ENCODE results near the gene ATXN7. TPM values are rescaled to one million over a fixed set of nuclear protein-coding genes. Genes with fewer than 3 reads are reported as not detected.

ATXN7 gene
- total and polyA plus RNA-seq, 5 donors from 2014 or later = 20.0 to 249 (median 25.3) TPM

GRCh38 chr3:63970631-63971475 lies 107.2 kb downstream of the ATXN7 start:
- Mint-ChIP-seq H3K27me3 (no peaks in the 10 kb centered on the region), H3K4me1 (peaks cover 24 to 87% (median 74%) of the 10 kb centered on the region in 4 donors), H3K9me3 (no peaks in the 10 kb centered on the region), H3K27ac (peak overlapping the region; percentile 79 to 98 (median 96)), H3K4me3 (peak overlapping the region; percentile 90 to 99 (median 92)), H3K36me3 (peaks cover 25% of the 10 kb centered on the region)
- H3K4me1 ChIP-seq (ENCODE audit: control insufficient read depth, insufficient read depth, low read length, poor library complexity, severe bottlenecking) = peaks cover 99% of the 10 kb centered on the region
- H3K4me3 ChIP-seq (ENCODE audit: low read depth, low read length) = peak overlapping the region; percentile 99
- H3K27ac ChIP-seq (ENCODE audit: insufficient read depth, low read length, poor library complexity, severe bottlenecking) = peak overlapping the region; percentile 86
- H3K9me3 ChIP-seq (ENCODE audit: control insufficient read depth in 2 of 2, low read length in 2 of 2) = no peaks in the 10 kb centered on the region
- peaks cover 20% of the 10 kb centered on the region for H3K36me3 ChIP-seq (ENCODE audit: control insufficient read depth, insufficient read depth, low read length)
- H3K27me3 ChIP-seq (ENCODE audit: control insufficient read depth, insufficient read depth, low read length) = no peaks in the 10 kb centered on the region
- DNase-seq (no peak), ATAC-seq (ENCODE audit: low read depth in 2 of 2) (no peak)

- Mint-ChIP-seq H3K4me3 (peak overlapping the region; percentile 60 to 74 (median 70)), H3K27me3 (no peaks in the 10 kb centered on the region), H3K27ac (peak overlapping the region; percentile 84 to 96 (median 84)), H3K9me3 (no peaks in the 10 kb centered on the region), H3K36me3 (peaks cover 29% of the 10 kb centered on the region), H3K4me1 (peaks cover 31 to 88% (median 77%) of the 10 kb centered on the region in 4 donors)
- Histone ChIP-seq H3K27me3 (ENCODE audit: control insufficient read depth, insufficient read depth, low read length) (no peaks in the 10 kb centered on the region), H3K36me3 (ENCODE audit: control insufficient read depth, insufficient read depth, low read length) (peaks cover 20% of the 10 kb centered on the region), H3K4me3 (ENCODE audit: low read depth, low read length) (peak overlapping the region; percentile 99), H3K4me1 (ENCODE audit: control insufficient read depth, insufficient read depth, low read length, poor library complexity, severe bottlenecking) (peaks cover 99% of the 10 kb centered on the region), H3K27ac (ENCODE audit: insufficient read depth, low read length, poor library complexity, severe bottlenecking) (peak overlapping the region; percentile 86), H3K9me3 (ENCODE audit: control insufficient read depth in 2 of 2, low read length in 2 of 2) (no peaks in the 10 kb centered on the region)
- DNase-seq (no peak), ATAC-seq (ENCODE audit: low read depth in 2 of 2) (no peak)
Measured at GRCh38 chr3:63972196-63972595, 108.5 kb downstream of the ATXN7 start.

GRCh38 chr3:63972987-63973386 lies 109.3 kb downstream of the ATXN7 start:
- Histone ChIP-seq H3K36me3 (ENCODE audit: control insufficient read depth, insufficient read depth, low read length) (peaks cover 20% of the 10 kb centered on the region), H3K27ac (ENCODE audit: insufficient read depth, low read length, poor library complexity, severe bottlenecking) (peak overlapping the region; percentile 86), H3K4me3 (ENCODE audit: low read depth, low read length) (peak overlapping the region; percentile 99), H3K27me3 (ENCODE audit: control insufficient read depth, insufficient read depth, low read length) (no peaks in the 10 kb centered on the region), H3K4me1 (ENCODE audit: control insufficient read depth, insufficient read depth, low read length, poor library complexity, severe bottlenecking) (peaks cover 99% of the 10 kb centered on the region), H3K9me3 (ENCODE audit: control insufficient read depth in 2 of 2, low read length in 2 of 2) (no peaks in the 10 kb centered on the region)
- peaks cover 30 to 89% (median 80%) of the 10 kb centered on the region in 4 donors for H3K4me1 Mint-ChIP-seq
- peaks cover 29% of the 10 kb centered on the region for H3K36me3 Mint-ChIP-seq
- H3K9me3 Mint-ChIP-seq = no peaks in the 10 kb centered on the region
- peak overlapping the region; percentile 60 to 74 (median 70) for H3K4me3 Mint-ChIP-seq
- ATAC-seq (ENCODE audit: low read depth in 2 of 2) = no peak
- H3K27ac Mint-ChIP-seq = peak overlapping the region; percentile 84 to 96 (median 92)
- no peaks in the 10 kb centered on the region for H3K27me3 Mint-ChIP-seq
- no peak for DNase-seq

GRCh38 chr3:63973406-63973805 lies 109.7 kb downstream of the ATXN7 start:
- Mint-ChIP-seq H3K36me3 (peaks cover 29% of the 10 kb centered on the region), H3K4me1 (peaks cover 29 to 92% (median 82%) of the 10 kb centered on the region in 4 donors), H3K27ac (peak overlapping the region; percentile 47 to 96 (median 92)), H3K4me3 (peak overlapping the region; percentile 60 to 74 (median 70)), H3K9me3 (no peaks in the 10 kb centered on the region), H3K27me3 (no peaks in the 10 kb centered on the region)
- ATAC-seq (ENCODE audit: low read depth in 2 of 2) (no peak), DNase-seq (no peak)
- H3K27ac ChIP-seq (ENCODE audit: insufficient read depth, low read length, poor library complexity, severe bottlenecking) = no peak overlapping the region
- no peak overlapping the region for H3K4me3 ChIP-seq (ENCODE audit: low read depth, low read length)
- peaks cover 20% of the 10 kb centered on the region for H3K36me3 ChIP-seq (ENCODE audit: control insufficient read depth, insufficient read depth, low read length)
- H3K9me3 ChIP-seq (ENCODE audit: control insufficient read depth in 2 of 2, low read length in 2 of 2) = no peaks in the 10 kb centered on the region
- peaks cover 99% of the 10 kb centered on the region for H3K4me1 ChIP-seq (ENCODE audit: control insufficient read depth, insufficient read depth, low read length, poor library complexity, severe bottlenecking)
- no peaks in the 10 kb centered on the region for H3K27me3 ChIP-seq (ENCODE audit: control insufficient read depth, insufficient read depth, low read length)

GRCh38 chr3:63974451-63974850 lies 110.8 kb downstream of the ATXN7 start:
- Mint-ChIP-seq H3K36me3 (peaks cover 33% of the 10 kb centered on the region), H3K9me3 (no peaks in the 10 kb centered on the region), H3K27ac (peak overlapping the region; percentile 79 to 92 (median 85)), H3K4me1 (peaks cover 31 to 99% (median 87%) of the 10 kb centered on the region in 4 donors), H3K27me3 (no peaks in the 10 kb centered on the region), H3K4me3 (peak overlapping the region; percentile 6 to 67 (median 52))
- no peak overlapping the region for H3K27ac ChIP-seq (ENCODE audit: insufficient read depth, low read length, poor library complexity, severe bottlenecking)
- ATAC-seq (ENCODE audit: low read depth in 2 of 2) (no peak), DNase-seq (no peak)
- H3K36me3 ChIP-seq (ENCODE audit: control insufficient read depth, insufficient read depth, low read length) = peaks cover 20% of the 10 kb centered on the region
- H3K27me3 ChIP-seq (ENCODE audit: control insufficient read depth, insufficient read depth, low read length) = no peaks in the 10 kb centered on the region
- H3K9me3 ChIP-seq (ENCODE audit: control insufficient read depth in 2 of 2, low read length in 2 of 2) = no peaks in the 10 kb centered on the region
- H3K4me3 ChIP-seq (ENCODE audit: low read depth, low read length) = peak overlapping the region; percentile 35
- peaks cover 99% of the 10 kb centered on the region for H3K4me1 ChIP-seq (ENCODE audit: control insufficient read depth, insufficient read depth, low read length, poor library complexity, severe bottlenecking)

DNA sequence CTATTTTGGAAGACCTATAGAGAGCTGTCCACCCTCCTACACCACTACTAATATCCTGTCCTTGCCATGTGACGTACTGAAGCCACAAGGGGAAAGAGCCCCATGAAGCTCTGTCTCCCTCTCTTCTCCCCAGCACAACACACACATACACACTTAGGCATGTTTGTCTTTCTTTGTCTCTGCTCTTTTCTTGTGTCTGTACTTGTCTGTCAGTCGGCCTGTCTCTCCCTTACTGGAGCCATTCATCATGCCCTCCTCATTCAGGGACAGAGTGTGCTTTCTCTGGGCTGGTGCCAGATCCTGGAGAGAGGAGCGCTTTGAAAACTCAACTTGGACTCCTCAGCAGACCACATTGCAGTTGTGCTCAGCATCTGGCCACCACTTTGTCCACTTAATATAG lies 112.1 kb downstream of the ATXN7 start:
- Histone ChIP-seq H3K4me1 (ENCODE audit: control insufficient read depth, insufficient read depth, low read length, poor library complexity, severe bottlenecking) (peaks cover 99% of the 10 kb centered on the region), H3K36me3 (ENCODE audit: control insufficient read depth, insufficient read depth, low read length) (peaks cover 28% of the 10 kb centered on the region), H3K4me3 (ENCODE audit: low read depth, low read length) (peak overlapping the region; percentile 45), H3K9me3 (ENCODE audit: control insufficient read depth in 2 of 2, low read length in 2 of 2) (no peaks in the 10 kb centered on the region), H3K27ac (ENCODE audit: insufficient read depth, low read length, poor library complexity, severe bottlenecking) (peak overlapping the region; percentile 26), H3K27me3 (ENCODE audit: control insufficient read depth, insufficient read depth, low read length) (no peaks in the 10 kb centered on the region)
- H3K4me1 Mint-ChIP-seq = peaks cover 38 to 99% (median 85%) of the 10 kb centered on the region in 4 donors
- ATAC-seq (ENCODE audit: low read depth in 2 of 2) (no peak), DNase-seq (no peak)
- H3K27ac Mint-ChIP-seq = peak overlapping the region; percentile 79 to 81 (median 81)
- H3K9me3 Mint-ChIP-seq = no peaks in the 10 kb centered on the region
- peak overlapping the region in 3 of 4 donors; percentile 70 to 87 (median 70) for H3K4me3 Mint-ChIP-seq
- H3K36me3 Mint-ChIP-seq = peaks cover 40% of the 10 kb centered on the region
- no peaks in the 10 kb centered on the region for H3K27me3 Mint-ChIP-seq

GRCh38 chr3:63976161-63976871 lies 112.6 kb downstream of the ATXN7 start:
- Mint-ChIP-seq H3K27ac (peak overlapping the region; percentile 79 to 96 (median 92)), H3K4me1 (peaks cover 38 to 99% (median 81%) of the 10 kb centered on the region in 4 donors), H3K36me3 (peaks cover 40% of the 10 kb centered on the region), H3K4me3 (peak overlapping the region; percentile 51 to 87 (median 75)), H3K9me3 (no peaks in the 10 kb centered on the region), H3K27me3 (no peaks in the 10 kb centered on the region)
- DNase-seq (no peak), ATAC-seq (ENCODE audit: low read depth in 2 of 2) (no peak)
- peaks cover 93% of the 10 kb centered on the region for H3K4me1 ChIP-seq (ENCODE audit: control insufficient read depth, insufficient read depth, low read length, poor library complexity, severe bottlenecking)
- peak overlapping the region; percentile 70 for H3K27ac ChIP-seq (ENCODE audit: insufficient read depth, low read length, poor library complexity, severe bottlenecking)
- H3K27me3 ChIP-seq (ENCODE audit: control insufficient read depth, insufficient read depth, low read length) = no peaks in the 10 kb centered on the region
- H3K9me3 ChIP-seq (ENCODE audit: control insufficient read depth in 2 of 2, low read length in 2 of 2) = no peaks in the 10 kb centered on the region
- H3K36me3 ChIP-seq (ENCODE audit: control insufficient read depth, insufficient read depth, low read length) = peaks cover 34% of the 10 kb centered on the region
- peak overlapping the region; percentile 85 for H3K4me3 ChIP-seq (ENCODE audit: low read depth, low read length)
